Esophagus squamous epithelium (tissue), 5 donors: ENCODE results near the gene DEFB127. TPM values are rescaled to one million over a fixed set of nuclear protein-coding genes. Genes with fewer than 3 reads are reported as not detected.
"Not testable (repeated sequence)": the region's sequence is repeated elsewhere in the genome, so short reads cannot be mapped to it uniquely, and the experiment has no call there.

Experiments
- DNase-seq: peaks from one replicate; lab custom pipeline; 2025; lab: John Stamatoyannopoulos, UW
- H3K27ac ChIP-seq, 4 donors: fragments of 200-600 bp; sonication (generic); one replicate each; pipeline ENCODE4 v1.5.1; 2016 to 2019; ENCODE audit warnings: mild to moderate bottlenecking in 1 of 4
- H3K27me3 ChIP-seq, 4 donors: fragments of 200-600 bp; sonication (generic); 1 replicate in 3 of 4; 2 replicates in 1 of 4; pipeline versions ENCODE4 v1.5.1 to v1.6.0; 2017 to 2021; ENCODE audit warnings: antibody characterized with exemption in 1 of 4
- H3K36me3 ChIP-seq, 3 donors: fragments of 200-600 bp; sonication (generic); one replicate each; pipeline ENCODE4 v1.5.1; 2016 to 2019
- H3K4me1 ChIP-seq, 3 donors: fragments of 200-600 bp; sonication (generic); one replicate each; pipeline ENCODE4 v1.5.1; 2017 to 2019
- H3K4me3 ChIP-seq, 4 donors: fragments of 200-600 bp; sonication (generic); 1 replicate in 3 of 4; 2 replicates in 1 of 4; pipeline ENCODE4 v1.5.1; 2016 to 2019; ENCODE audit warnings: mild to moderate bottlenecking in 2 of 4, moderate library complexity in 1 of 4
- H3K9me3 ChIP-seq, 3 donors: fragments of 200-600 bp; sonication (generic); one replicate each; pipeline ENCODE4 v1.5.1; 2016 to 2019
- POLR2A ChIP-seq, 4 donors: fragments of 450-650 bp; IDR thresholded peaks; one replicate each; pipeline ENCODE4 v1.6.1; 2017; ENCODE audit warnings: antibody characterized with exemption in 4 of 4, mild to moderate bottlenecking in 4 of 4, moderate library complexity in 3 of 4
- WGBS, 2 donors: methylation state at CpG; one replicate each; pipeline ENCODE4 v1.1.5; 2018; 5-methylcytosine and 5-hydroxymethylcytosine counted together
- intact Hi-C: fragments of 100-400 bp; cut with DNase I; formaldehyde crosslinking; loops from one replicate; pipeline ENCODE4 v1.15.0; 2022
- total RNA-seq, 4 donors: library from RNA; depleted of rRNA; stranded (reverse); fragments of >200 nt; gene quantifications; one replicate each; pipeline ENCODE4 v1.1.0, GENCODE V29; 2016
- TF ChIP-seq, protein P1 (sequence below), 6 experiments: fragments of 450-650 bp in 4 of 6; fragments of 200-600 bp in 2 of 6; sonication (generic) in 2 of 6; IDR thresholded peaks; one replicate each; pipeline ENCODE4 v1.5.1; 2016 to 2019; ENCODE audit warnings: antibody characterized with exemption in 6 of 6, mild to moderate bottlenecking in 4 of 6, moderate library complexity in 4 of 6
- donor health status: DM: yes; HTN: yes; CAD: no.

DEFB127 gene, protein sequence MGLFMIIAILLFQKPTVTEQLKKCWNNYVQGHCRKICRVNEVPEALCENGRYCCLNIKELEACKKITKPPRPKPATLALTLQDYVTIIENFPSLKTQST
- not detected for total RNA-seq

DNA sequence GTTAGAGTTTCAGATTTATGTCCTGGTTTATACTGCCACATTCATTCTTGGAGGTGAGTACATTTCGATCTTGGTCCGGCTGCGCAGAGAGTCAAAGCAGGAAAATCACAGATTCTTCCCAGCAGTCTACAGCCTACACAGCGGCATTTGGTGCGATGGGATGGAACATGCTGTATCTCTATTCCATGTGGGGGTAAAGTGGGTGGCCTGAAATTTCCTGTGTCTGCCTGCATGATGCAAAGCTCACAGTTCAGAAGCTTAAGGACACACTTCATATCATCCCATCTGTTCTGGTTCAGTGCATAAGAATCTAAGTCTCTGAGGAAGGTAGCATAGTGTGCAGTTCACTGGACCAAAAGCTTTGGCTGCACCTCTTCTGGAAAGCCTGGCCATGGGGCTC is at the start of gene DEFB127:
DEFB127 (plus strand) TSS at position 301 of the 400 bp plus-strand sequence; CDS start at position 392, 91 bp downstream.
- H3K4me3 ChIP-seq = no peak within 1 kb of the TSS
- no peaks in the 10 kb centered on the region for H3K4me1 ChIP-seq
- no peaks in the 10 kb centered on the region for H3K9me3 ChIP-seq
- no peak for DNase-seq
- intact Hi-C loops = no loop called here
- no peaks in the 10 kb centered on the region for H3K36me3 ChIP-seq
- H3K27ac ChIP-seq = no peak within 1 kb of the TSS
- peaks cover 0 to 21% (median 0%) of the 10 kb centered on the region in 4 donors for H3K27me3 ChIP-seq
- WGBS, 2 donors = 88 to 91% methylated on average over 5 of the region's 5 CpGs
- no peak for TF ChIP-seq POLR2A (IDR thresholded peaks at IDR 0.05)

DNA sequence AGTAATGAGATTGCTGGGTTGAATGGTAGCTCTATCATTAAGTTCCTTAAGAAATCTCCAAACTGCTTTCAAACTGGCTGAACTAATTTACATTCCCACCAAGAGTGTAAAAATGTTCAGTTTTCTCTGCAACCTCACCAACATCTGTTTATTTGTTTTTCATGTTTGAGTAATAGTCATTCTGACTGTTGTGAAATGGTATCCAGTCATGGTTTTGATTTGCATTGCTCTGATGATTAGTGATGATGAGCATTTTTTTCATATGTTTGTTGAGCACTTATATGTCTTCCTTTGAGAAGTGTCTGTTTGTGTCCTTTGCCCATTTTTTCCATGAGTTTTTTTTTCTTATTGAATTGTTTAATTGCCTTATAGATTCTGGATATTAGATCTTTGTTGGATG is 44.9 kb upstream of the DEFB127 start:
- no peak overlapping the region for H3K4me3 ChIP-seq
- peaks cover 0 to 3% (median 0%) of the 10 kb centered on the region in 3 donors for H3K9me3 ChIP-seq
- H3K36me3 ChIP-seq = no peaks in the 10 kb centered on the region
- no peak for TF ChIP-seq POLR2A (IDR thresholded peaks at IDR 0.05)
- TF ChIP-seq, protein P1, sequence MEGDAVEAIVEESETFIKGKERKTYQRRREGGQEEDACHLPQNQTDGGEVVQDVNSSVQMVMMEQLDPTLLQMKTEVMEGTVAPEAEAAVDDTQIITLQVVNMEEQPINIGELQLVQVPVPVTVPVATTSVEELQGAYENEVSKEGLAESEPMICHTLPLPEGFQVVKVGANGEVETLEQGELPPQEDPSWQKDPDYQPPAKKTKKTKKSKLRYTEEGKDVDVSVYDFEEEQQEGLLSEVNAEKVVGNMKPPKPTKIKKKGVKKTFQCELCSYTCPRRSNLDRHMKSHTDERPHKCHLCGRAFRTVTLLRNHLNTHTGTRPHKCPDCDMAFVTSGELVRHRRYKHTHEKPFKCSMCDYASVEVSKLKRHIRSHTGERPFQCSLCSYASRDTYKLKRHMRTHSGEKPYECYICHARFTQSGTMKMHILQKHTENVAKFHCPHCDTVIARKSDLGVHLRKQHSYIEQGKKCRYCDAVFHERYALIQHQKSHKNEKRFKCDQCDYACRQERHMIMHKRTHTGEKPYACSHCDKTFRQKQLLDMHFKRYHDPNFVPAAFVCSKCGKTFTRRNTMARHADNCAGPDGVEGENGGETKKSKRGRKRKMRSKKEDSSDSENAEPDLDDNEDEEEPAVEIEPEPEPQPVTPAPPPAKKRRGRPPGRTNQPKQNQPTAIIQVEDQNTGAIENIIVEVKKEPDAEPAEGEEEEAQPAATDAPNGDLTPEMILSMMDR (IDR thresholded peaks at IDR 0.05) = no peak
- intact Hi-C loops = no loop called here
- H3K27ac ChIP-seq = no peak overlapping the region
- H3K4me1 ChIP-seq = no peaks in the 10 kb centered on the region
- DNase-seq = no peak
- peaks cover 0 to 22% (median 0%) of the 10 kb centered on the region in 4 donors for H3K27me3 ChIP-seq

DNA sequence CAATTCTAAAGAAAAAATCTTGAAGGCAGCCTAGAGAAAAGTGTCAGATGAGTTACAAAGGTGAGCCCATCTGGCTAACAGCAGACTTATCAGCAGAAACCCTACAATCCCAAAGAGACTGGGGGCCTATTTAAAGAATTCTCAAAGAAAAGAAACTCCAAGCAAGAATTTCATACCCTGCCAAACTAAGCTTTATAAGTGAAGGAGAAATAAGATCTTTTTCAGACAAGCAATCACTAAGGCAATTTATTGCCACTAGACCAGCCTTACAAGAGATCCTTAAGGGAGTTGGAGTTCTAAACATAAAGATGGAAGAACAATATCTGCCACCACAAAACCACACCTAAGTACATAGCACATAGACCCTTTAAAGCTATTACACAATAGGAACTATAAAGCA is 39.7 kb upstream of the DEFB127 start:
- Histone ChIP-seq H3K27me3 (peaks cover 0 to 51% (median 0%) of the 10 kb centered on the region in 4 donors), H3K9me3 (peaks cover 0 to 4% (median 0%) of the 10 kb centered on the region in 3 donors), H3K27ac (no peak overlapping the region), H3K36me3 (no peaks in the 10 kb centered on the region), H3K4me1 (no peaks in the 10 kb centered on the region), H3K4me3 (no peak overlapping the region)
- TF ChIP-seq, protein P1 (IDR thresholded peaks at IDR 0.05) = no peak
- TF ChIP-seq POLR2A (IDR thresholded peaks at IDR 0.05) = no peak
- DNase-seq = no peak
- intact Hi-C loops = no loop called here

DNA sequence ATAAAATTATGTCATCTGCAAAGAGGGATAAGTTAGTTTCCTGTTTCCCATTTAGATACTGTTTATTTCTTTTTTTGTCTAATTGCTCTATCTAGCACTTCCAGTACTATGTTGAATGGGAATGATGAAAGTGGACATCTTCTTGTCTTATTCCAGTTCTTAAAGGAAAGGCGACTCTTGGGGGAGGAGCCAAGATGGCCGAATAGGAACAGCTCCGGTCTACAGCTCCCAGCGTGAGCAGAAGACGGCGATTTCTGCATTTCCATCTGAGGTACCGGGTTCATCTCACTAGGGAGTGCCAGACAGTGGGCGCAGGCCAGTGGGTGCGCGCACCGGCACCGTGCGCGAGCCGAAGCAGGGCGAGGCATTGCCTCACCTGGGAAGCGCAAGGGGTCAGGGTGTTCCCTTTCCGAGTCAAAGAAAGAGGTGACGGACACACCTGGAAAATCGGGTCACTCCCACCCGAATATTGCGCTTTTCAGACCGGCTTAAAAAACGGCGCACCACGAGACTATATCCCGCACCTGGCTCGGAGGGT is 27.4 kb upstream of the DEFB127 start:
- 81 to 87% methylated on average over 12 of the region's 28 CpGs for WGBS, 2 donors
- intact Hi-C loops, H3K27ac ChIP-seq, H3K4me1 ChIP-seq, H3K36me3 ChIP-seq, H3K4me3 ChIP-seq, H3K9me3 ChIP-seq, DNase-seq: not testable (repeated sequence)
- peaks cover 0 to 11% (median 0%) of the 10 kb centered on the region in 4 donors for H3K27me3 ChIP-seq

DNA sequence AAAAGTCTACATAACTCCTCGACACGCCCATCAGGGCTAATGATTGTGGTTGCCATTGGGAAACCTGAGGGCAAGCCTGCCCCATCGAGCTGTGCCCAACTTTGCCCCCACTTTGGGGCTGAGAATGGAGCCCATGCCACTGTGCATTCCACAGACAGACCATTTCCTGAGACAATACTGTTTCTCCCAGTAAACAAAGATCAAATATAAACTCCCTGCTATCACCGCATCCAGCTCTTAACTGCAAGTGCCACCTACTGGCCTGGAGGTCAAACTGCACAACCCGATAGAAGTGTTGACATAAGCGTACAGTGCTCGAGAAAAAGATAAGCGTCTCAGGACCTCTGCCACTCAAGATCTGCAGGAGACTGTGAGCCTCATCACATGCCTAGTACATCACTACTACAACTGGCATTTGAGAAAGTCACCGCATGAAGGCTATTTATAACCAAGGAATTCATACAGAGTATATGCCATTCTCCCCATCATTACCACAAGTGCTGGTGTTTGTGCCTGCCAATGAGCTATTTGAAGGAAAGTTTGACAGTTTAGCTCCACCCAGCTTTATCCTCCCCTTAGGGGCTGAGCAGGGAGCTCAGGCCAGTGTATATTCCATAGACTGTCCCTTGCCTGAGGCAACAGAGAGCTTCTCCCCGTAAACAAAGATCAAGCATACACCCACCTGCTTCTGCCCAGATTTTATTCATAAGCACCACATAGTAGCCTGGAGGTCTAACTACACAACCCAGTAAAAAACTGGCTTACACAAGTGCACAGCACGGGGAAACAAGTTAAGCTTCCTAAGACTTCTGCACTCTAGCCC is 19.4 kb upstream of the DEFB127 start:
- no peak overlapping the region for H3K27ac ChIP-seq
- no peaks in the 10 kb centered on the region for H3K36me3 ChIP-seq
- 74 to 79% methylated on average over 10 to 11 of the region's 11 CpGs for WGBS, 2 donors
- no peaks in the 10 kb centered on the region for H3K4me1 ChIP-seq
- H3K4me3 ChIP-seq = no peak overlapping the region
- DNase-seq = no peak
- no peak for TF ChIP-seq POLR2A (IDR thresholded peaks at IDR 0.05)
- TF ChIP-seq, protein P1 (IDR thresholded peaks at IDR 0.05) = peak in 1 of 6 experiments; percentile 15
- H3K27me3 ChIP-seq = peaks cover 0 to 33% (median 0%) of the 10 kb centered on the region in 4 donors
- H3K9me3 ChIP-seq = peaks cover 0 to 8% (median 0%) of the 10 kb centered on the region in 3 donors
- intact Hi-C loops = no loop called here

DNA sequence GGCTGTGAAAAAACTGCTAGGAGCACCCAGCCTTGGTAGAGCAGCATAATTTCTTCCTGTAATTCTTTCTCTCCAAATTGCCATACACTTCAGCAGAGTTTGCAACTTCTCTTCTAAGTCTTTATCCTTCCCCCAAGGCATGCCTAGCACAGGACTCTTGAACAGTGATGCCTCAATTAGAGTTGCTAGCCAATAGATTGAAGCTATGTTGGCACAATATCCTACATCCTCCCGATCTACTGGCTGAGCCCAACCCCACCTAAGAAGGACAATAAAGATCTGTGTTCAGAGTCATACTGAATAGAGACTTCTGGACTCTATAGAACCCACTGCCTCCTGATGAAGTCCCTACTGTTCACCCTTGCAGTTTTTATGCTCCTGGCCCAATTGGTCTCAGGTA is 15.0 kb upstream of the DEFB127 start, which contains the start of gene DEFB126:
DEFB126 (plus strand) TSS at position 301 of the 400 bp plus-strand sequence; CDS start at position 340, 39 bp downstream.
- Histone ChIP-seq H3K36me3 (no peaks in the 10 kb centered on the region), H3K27ac (no peak within 1 kb of the TSS), H3K4me1 (no peaks in the 10 kb centered on the region), H3K4me3 (no peak within 1 kb of the TSS), H3K9me3 (peaks cover 0 to 8% (median 0%) of the 10 kb centered on the region in 3 donors), H3K27me3 (peaks cover 0 to 56% (median 0%) of the 10 kb centered on the region in 4 donors)
- intact Hi-C loops = no loop called here
- DNase-seq = no peak
- 30 to 33% methylated on average over 1 of the region's 1 CpG for WGBS, 2 donors
- TF ChIP-seq, protein P1 (IDR thresholded peaks at IDR 0.05) = no peak
- TF ChIP-seq POLR2A (IDR thresholded peaks at IDR 0.05) = no peak
